ENCODE results near the gene COL12A1.

COL12A1 gene

DNA sequence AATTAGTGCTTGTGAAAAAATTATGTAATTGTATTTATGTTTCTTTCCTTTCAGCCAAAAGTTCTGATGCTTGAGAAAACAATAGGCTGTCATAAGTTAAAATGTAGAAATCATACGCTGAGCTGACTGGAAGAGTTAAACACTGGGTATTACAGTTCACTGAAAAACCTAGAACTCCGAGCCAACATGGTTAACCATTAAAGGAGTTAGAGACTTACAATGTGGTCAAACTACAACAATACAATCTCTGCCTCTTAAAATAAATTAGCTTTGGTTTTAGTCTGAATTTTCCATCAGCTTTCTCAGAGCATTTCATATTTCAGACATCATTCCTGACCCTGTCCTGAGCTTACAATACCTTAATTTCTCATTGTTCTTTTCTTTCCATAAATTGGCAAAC lies 91.0 kb downstream of the COL12A1 start:
- no peak for DNase-seq (ENCODE audit: extremely low spot score)
- CTCF ChIA-PET: interaction anchor here (1.0 to 1.6 kb wide), 3 partner anchors 34 to 94 kb away, joined by 3 to 5 read pairs (median 3); no protein-coding TSS in a partner anchor
- POLR2A ChIA-PET: no interaction called here
- TF ChIP-seq, protein P1, sequence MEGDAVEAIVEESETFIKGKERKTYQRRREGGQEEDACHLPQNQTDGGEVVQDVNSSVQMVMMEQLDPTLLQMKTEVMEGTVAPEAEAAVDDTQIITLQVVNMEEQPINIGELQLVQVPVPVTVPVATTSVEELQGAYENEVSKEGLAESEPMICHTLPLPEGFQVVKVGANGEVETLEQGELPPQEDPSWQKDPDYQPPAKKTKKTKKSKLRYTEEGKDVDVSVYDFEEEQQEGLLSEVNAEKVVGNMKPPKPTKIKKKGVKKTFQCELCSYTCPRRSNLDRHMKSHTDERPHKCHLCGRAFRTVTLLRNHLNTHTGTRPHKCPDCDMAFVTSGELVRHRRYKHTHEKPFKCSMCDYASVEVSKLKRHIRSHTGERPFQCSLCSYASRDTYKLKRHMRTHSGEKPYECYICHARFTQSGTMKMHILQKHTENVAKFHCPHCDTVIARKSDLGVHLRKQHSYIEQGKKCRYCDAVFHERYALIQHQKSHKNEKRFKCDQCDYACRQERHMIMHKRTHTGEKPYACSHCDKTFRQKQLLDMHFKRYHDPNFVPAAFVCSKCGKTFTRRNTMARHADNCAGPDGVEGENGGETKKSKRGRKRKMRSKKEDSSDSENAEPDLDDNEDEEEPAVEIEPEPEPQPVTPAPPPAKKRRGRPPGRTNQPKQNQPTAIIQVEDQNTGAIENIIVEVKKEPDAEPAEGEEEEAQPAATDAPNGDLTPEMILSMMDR (IDR thresholded peaks at IDR 0.05; ENCODE audit: control extremely low read depth, extremely low read depth, low read depth, missing control alignments): no peak

GRCh38 chr6:75114195-75114594 lies 91.7 kb downstream of the COL12A1 start:
- POLR2A ChIA-PET: no interaction called here
- TF ChIP-seq, protein P1 (IDR thresholded peaks at IDR 0.05; ENCODE audit: control extremely low read depth, extremely low read depth, low read depth, missing control alignments): no peak
- DNase-seq (ENCODE audit: extremely low spot score): no peak
- CTCF ChIA-PET: interaction anchor here (1.6 kb wide), 1 partner anchor 95 kb away, joined by 5 read pairs; no protein-coding TSS in a partner anchor

GRCh38 chr6:75113446-75113845 lies 92.4 kb downstream of the COL12A1 start:
- TF ChIP-seq, protein P1 (IDR thresholded peaks at IDR 0.05; ENCODE audit: control extremely low read depth, extremely low read depth, low read depth, missing control alignments): no peak
- DNase-seq (ENCODE audit: extremely low spot score): no peak
- CTCF ChIA-PET: no interaction called here
- POLR2A ChIA-PET: no interaction called here

GRCh38 chr6:75109765-75110164 lies 96.1 kb downstream of the COL12A1 start:
- TF ChIP-seq, protein P1 (IDR thresholded peaks at IDR 0.05; ENCODE audit: control extremely low read depth, extremely low read depth, low read depth, missing control alignments): no peak

DNA sequence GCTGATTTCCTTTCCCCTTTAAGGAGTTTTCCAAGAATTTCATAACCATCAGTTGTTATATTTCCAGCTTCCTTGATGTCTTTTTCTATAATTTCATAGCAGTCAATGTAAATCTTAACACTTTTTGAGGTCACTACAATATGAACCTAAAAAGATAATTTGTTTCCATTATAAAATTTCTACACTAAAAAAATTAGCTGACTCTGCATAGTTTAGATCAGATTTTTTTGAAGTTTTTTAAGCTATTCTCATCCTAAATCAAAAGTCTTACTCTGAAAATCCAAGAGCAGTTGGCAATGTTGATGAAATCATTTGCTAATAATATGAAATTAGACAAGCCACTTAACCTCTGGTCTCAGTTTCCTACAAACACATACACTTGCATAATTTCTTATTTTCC lies 96.8 kb downstream of the COL12A1 start:
- ChIA-PET CTCF (interaction anchor here (0.6 kb wide), 1 partner anchor 100 kb away, joined by 3 read pairs; no protein-coding TSS in a partner anchor), POLR2A (no interaction called here)
- DNase-seq (ENCODE audit: extremely low spot score): no peak
- TF ChIP-seq, protein P1 (IDR thresholded peaks at IDR 0.05; ENCODE audit: control extremely low read depth, extremely low read depth, low read depth, missing control alignments): no peak

More at GRCh38 chr6:75109765-75110164, 96.1 kb downstream of the COL12A1 start:
- DNase-seq (ENCODE audit: extremely low spot score): no peak
- CTCF ChIA-PET: interaction anchor here (0.6 kb wide), 1 partner anchor 99 kb away, joined by 3 read pairs; no protein-coding TSS in a partner anchor
- POLR2A ChIA-PET: no interaction called here

DNA sequence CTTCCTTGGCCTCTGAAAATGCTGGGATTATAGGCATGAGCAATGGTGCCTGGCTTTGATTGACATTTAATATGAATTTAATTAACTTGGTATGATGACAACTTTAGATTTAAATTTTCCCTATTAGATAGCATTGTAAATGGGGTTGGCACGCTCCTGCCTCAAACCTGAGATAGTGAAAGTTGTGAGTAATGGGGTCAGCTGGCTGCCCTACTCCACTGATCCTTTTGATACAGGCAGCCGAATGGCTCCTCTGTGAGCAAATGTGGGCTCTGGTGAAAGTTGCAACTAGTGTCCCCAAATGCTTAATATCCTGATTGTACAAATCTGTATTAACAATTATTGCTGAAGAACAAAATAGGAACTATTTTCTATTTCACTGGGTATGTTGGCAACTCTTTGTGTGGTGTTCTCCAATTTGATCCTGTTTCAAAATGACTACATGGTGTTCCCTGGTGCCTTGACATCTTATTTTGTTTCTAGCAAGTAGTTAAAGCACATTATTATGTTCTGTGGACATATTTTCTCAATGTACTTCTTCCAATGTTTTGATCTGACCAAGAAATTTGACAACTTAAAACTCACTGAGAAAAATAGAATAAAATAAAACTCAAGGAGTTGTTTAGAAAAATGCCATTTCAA lies 97.4 kb downstream of the COL12A1 start:
- DNase-seq (ENCODE audit: extremely low spot score): no peak
- TF ChIP-seq, protein P1 (IDR thresholded peaks at IDR 0.05; ENCODE audit: control extremely low read depth, extremely low read depth, low read depth, missing control alignments): no peak
- CTCF ChIA-PET: no interaction called here

More for the DNA sequence above, 97.4 kb downstream of the COL12A1 start:
- POLR2A ChIA-PET: no interaction called here
